CD4-positive, alpha-beta T cell (primary cell): ENCODE measurements around the gene MYLK4. TPM values are rescaled to one million over a fixed set of nuclear protein-coding genes. Genes with fewer than 3 reads are reported as not detected.

ENCODE experiments used
- ATAC-seq: fragments of 200-7000 bp; cut with Tn5 transposase; one replicate; pipeline ENCODE4 v1.10.0; 2022; ENCODE audit warnings: mild to moderate bottlenecking; ENCODE audit not compliant: poor library complexity
- CTCF ChIA-PET: fragments of 350-600 bp; sonication (Branson Sonifier 250); formaldehyde crosslinking; loops from one replicate; lab custom pipeline; 2021; ENCODE audit warnings: antibody characterized with exemption, inconsistent platforms; lab: Charles Lee
- POLR2A ChIA-PET: fragments of 350-600 bp; sonication (Branson Sonifier 250); formaldehyde crosslinking; loops from one replicate; lab custom pipeline; 2021; ENCODE audit warnings: antibody characterized with exemption, inconsistent platforms; lab: Charles Lee
- DNase-seq, 14 experiments: peaks; one replicate each; pipeline ENCODE4 v3.0.0-alpha.2; 2013 to 2020; ENCODE audit warnings: mixed read lengths in 2 of 14
- H3K27ac ChIP-seq, 2 donors: one replicate each; pipeline versions ENCODE4 v1.5.1 to v1.7.0; 2013; ENCODE audit warnings: low read length in 2 of 2, low read depth in 1 of 2, mild to moderate bottlenecking in 1 of 2
- H3K27me3 ChIP-seq, 2 experiments: 1 replicate in 1 of 2; 2 replicates in 1 of 2; pipeline versions ENCODE4 v1.6.1 to v1.7.0; 2013; ENCODE audit warnings: low read length in 2 of 2, control low read depth in 1 of 2, mild to moderate bottlenecking in 1 of 2, moderate library complexity in 1 of 2; ENCODE audit not compliant: insufficient read depth in 2 of 2, control insufficient read depth in 1 of 2
- H3K36me3 ChIP-seq: one replicate; pipeline ENCODE4 v1.6.1; 2013; ENCODE audit warnings: low read length, control low read depth; ENCODE audit not compliant: insufficient read depth
- H3K4me1 ChIP-seq: one replicate; pipeline ENCODE4 v1.6.1; 2013; ENCODE audit warnings: low read length, control low read depth; ENCODE audit not compliant: insufficient read depth
- H3K4me3 ChIP-seq: one replicate; pipeline ENCODE4 v1.5.1; 2013; ENCODE audit warnings: mild to moderate bottlenecking, low read length, moderate library complexity
- H3K9me3 ChIP-seq, 2 experiments: 1 replicate in 1 of 2; 2 replicates in 1 of 2; pipeline versions ENCODE4 v1.6.1 to v1.7.0; 2013; ENCODE audit warnings: low read length in 2 of 2, mild to moderate bottlenecking in 2 of 2, control low read depth in 1 of 2, moderate library complexity in 1 of 2; ENCODE audit not compliant: control insufficient read depth in 1 of 2, insufficient read depth in 1 of 2
- H3K27ac Mint-ChIP-seq: one replicate; pipeline ENCODE4 v1.8.0; 2020; ENCODE audit warnings: mixed read lengths
- H3K27me3 Mint-ChIP-seq: one replicate; pipeline ENCODE4 v1.8.0; 2021; ENCODE audit warnings: mixed read lengths
- H3K36me3 Mint-ChIP-seq: one replicate; pipeline ENCODE4 v1.8.0; 2021; ENCODE audit warnings: low read depth, mixed read lengths
- H3K4me1 Mint-ChIP-seq: one replicate; pipeline ENCODE4 v1.8.0; 2021; ENCODE audit warnings: low read depth, mixed read lengths
- H3K4me3 Mint-ChIP-seq: one replicate; pipeline ENCODE4 v1.8.0; 2020; ENCODE audit warnings: mild to moderate bottlenecking, mixed read lengths
- H3K9me3 Mint-ChIP-seq: one replicate; pipeline ENCODE4 v1.8.0; 2020; ENCODE audit warnings: mixed read lengths
- intact Hi-C, 2 experiments: fragments of 100-400 bp; cut with DNase I in 1 of 2; cut with micrococcal nuclease in 1 of 2; formaldehyde crosslinking; loops; one replicate each; pipeline versions ENCODE4 v1.15.1 to v1.9.0; 2023 to 2025; cut with DNase I, micrococcal nuclease
- total RNA-seq, 174 experiments: library from RNA in 2 of 174; stranded (reverse) in 2 of 174; gene quantifications; one replicate each; pipeline ENCODE4 v1.2.3 and lab custom pipeline; 2021 to 2026
- TF ChIP-seq, protein P1 (sequence below): fragments of 200-600 bp; IDR thresholded peaks from one replicate; pipeline ENCODE4 v1.8.0; 2022; ENCODE audit warnings: antibody characterized with exemption, mild to moderate bottlenecking

MYLK4 gene
- total RNA-seq, 2 experiments from 2014 or later: 1.6 to 2.0 TPM

GRCh38 chr6:2756241-2756640 is 5.5 kb upstream of the MYLK4 start:
- Histone ChIP-seq H3K27me3 (no peaks in the 10 kb centered on the region), H3K27ac (no peak overlapping the region), H3K4me3 (no peak overlapping the region), H3K36me3 (no peaks in the 10 kb centered on the region), H3K4me1 (no peaks in the 10 kb centered on the region), H3K9me3 (no peaks in the 10 kb centered on the region)
- no peak for ATAC-seq
- Mint-ChIP-seq H3K27ac (no peak overlapping the region), H3K36me3 (no peaks in the 10 kb centered on the region), H3K4me3 (no peak overlapping the region), H3K27me3 (peaks cover 32% of the 10 kb centered on the region), H3K4me1 (peaks cover 6% of the 10 kb centered on the region), H3K9me3 (no peaks in the 10 kb centered on the region)
- TF ChIP-seq, protein P1, sequence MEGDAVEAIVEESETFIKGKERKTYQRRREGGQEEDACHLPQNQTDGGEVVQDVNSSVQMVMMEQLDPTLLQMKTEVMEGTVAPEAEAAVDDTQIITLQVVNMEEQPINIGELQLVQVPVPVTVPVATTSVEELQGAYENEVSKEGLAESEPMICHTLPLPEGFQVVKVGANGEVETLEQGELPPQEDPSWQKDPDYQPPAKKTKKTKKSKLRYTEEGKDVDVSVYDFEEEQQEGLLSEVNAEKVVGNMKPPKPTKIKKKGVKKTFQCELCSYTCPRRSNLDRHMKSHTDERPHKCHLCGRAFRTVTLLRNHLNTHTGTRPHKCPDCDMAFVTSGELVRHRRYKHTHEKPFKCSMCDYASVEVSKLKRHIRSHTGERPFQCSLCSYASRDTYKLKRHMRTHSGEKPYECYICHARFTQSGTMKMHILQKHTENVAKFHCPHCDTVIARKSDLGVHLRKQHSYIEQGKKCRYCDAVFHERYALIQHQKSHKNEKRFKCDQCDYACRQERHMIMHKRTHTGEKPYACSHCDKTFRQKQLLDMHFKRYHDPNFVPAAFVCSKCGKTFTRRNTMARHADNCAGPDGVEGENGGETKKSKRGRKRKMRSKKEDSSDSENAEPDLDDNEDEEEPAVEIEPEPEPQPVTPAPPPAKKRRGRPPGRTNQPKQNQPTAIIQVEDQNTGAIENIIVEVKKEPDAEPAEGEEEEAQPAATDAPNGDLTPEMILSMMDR: no peak
- intact Hi-C loops: loop anchor here in 1 of 2 experiments (10.0 kb wide), 1 partner anchor 1231 kb away; no protein-coding TSS in a partner anchor
- DNase-seq: no peak
- ChIA-PET POLR2A (interaction anchor here (0.6 kb wide), 1 partner anchor 589 kb away, joined by 3 read pairs; no protein-coding TSS in a partner anchor), CTCF (interaction anchor here (2.4 kb wide), 1 partner anchor 18 kb away, joined by 9 read pairs; no protein-coding TSS in a partner anchor)

- Mint-ChIP-seq H3K4me1 (no peaks in the 10 kb centered on the region), H3K27ac (no peak overlapping the region), H3K9me3 (no peaks in the 10 kb centered on the region), H3K4me3 (no peak overlapping the region), H3K27me3 (peaks cover 40% of the 10 kb centered on the region), H3K36me3 (no peaks in the 10 kb centered on the region)
- POLR2A ChIA-PET: interaction anchor here (0.6 kb wide), 1 partner anchor 589 kb away, joined by 3 read pairs; no protein-coding TSS in a partner anchor
- Histone ChIP-seq H3K4me3 (no peak overlapping the region), H3K4me1 (no peaks in the 10 kb centered on the region), H3K9me3 (no peaks in the 10 kb centered on the region), H3K27me3 (peaks cover 0 to 4% of the 10 kb centered on the region in 2 experiments), H3K27ac (no peak overlapping the region), H3K36me3 (no peaks in the 10 kb centered on the region)
- DNase-seq: no peak
- TF ChIP-seq, protein P1: no peak
- intact Hi-C loops: loop anchor here in 1 of 2 experiments (10.0 kb wide), 1 partner anchor 1231 kb away; no protein-coding TSS in a partner anchor
- no peak for ATAC-seq
- CTCF ChIA-PET: interaction anchor here (2.4 kb wide), 1 partner anchor 17 kb away, joined by 9 read pairs; no protein-coding TSS in a partner anchor
Measured at GRCh38 chr6:2755456-2755855, 4.7 kb upstream of the MYLK4 start.

GRCh38 chr6:2754911-2755310 is 4.2 kb upstream of the MYLK4 start:
- intact Hi-C loops: loop anchor here in 1 of 2 experiments (10.0 kb wide), 1 partner anchor 1230 kb away; no protein-coding TSS in a partner anchor
- H3K9me3 ChIP-seq: no peaks in the 10 kb centered on the region
- no peak overlapping the region for H3K27ac Mint-ChIP-seq
- H3K4me3 ChIP-seq: no peak overlapping the region
- H3K36me3 ChIP-seq: no peaks in the 10 kb centered on the region
- ATAC-seq (no peak), DNase-seq (no peak)
- no peaks in the 10 kb centered on the region for H3K9me3 Mint-ChIP-seq
- H3K36me3 Mint-ChIP-seq: no peaks in the 10 kb centered on the region
- H3K4me1 Mint-ChIP-seq: peaks cover 4% of the 10 kb centered on the region
- no peak overlapping the region for H3K27ac ChIP-seq
- POLR2A ChIA-PET: no interaction called here
- TF ChIP-seq, protein P1: no peak
- peaks cover 0 to 7% of the 10 kb centered on the region in 2 experiments for H3K27me3 ChIP-seq
- H3K4me1 ChIP-seq: no peaks in the 10 kb centered on the region
- H3K27me3 Mint-ChIP-seq: peaks cover 43% of the 10 kb centered on the region
- CTCF ChIA-PET: no interaction called here
- no peak overlapping the region for H3K4me3 Mint-ChIP-seq
